ENCODE results near the gene MSL1. TPM values are rescaled to one million over a fixed set of nuclear protein-coding genes. Genes with fewer than 3 reads are reported as not detected.

The MSL1 gene
- total and polyA plus RNA-seq, 9 of the 15 experiments (the other 6 are each of a cell fraction or from before 2014, with no cell fraction given), result 13.8 to 120 (median 61.9) TPM

- TF ChIP-seq KAT8 (IDR thresholded peaks at IDR 0.05; ENCODE audit: low read depth), result no peak
- TF ChIP-seq TFAP4 (CRISPR knock-in tag; IDR thresholded peaks at IDR 0.05; ENCODE audit: borderline replicate concordance), result no peak
- no peak for TF ChIP-seq E2F4 (CRISPR knock-in tag; IDR thresholded peaks at IDR 0.05; ENCODE audit: low read depth)
- TF ChIP-seq KAT7 (CRISPR knock-in tag; IDR thresholded peaks at IDR 0.05; ENCODE audit: borderline replicate concordance), result peak; percentile 14; the same call in 1 of the 2 replicates
- no peak for TF ChIP-seq ZBTB11 (CRISPR knock-in tag; IDR thresholded peaks at IDR 0.05)
- peak; percentile 99 for TF ChIP-seq KDM1A (IDR thresholded peaks at IDR 0.05)
- TF ChIP-seq ZBTB43 (CRISPR knock-in tag; IDR thresholded peaks at IDR 0.05), result no peak
- no peak for TF ChIP-seq ZKSCAN3 (CRISPR knock-in tag; IDR thresholded peaks at IDR 0.05)
- 0 out of 2 replicates have a peak, but pooled peaks have one; percentile 17 for TF ChIP-seq LEF1 (IDR thresholded peaks at IDR 0.05)
- no peak for TF ChIP-seq MCM7 (IDR thresholded peaks at IDR 0.05)
- TF ChIP-seq C11orf30 (IDR thresholded peaks at IDR 0.05; ENCODE audit: low read depth), result no peak
- 0 out of 2 replicates have a peak, but pooled peaks have one; percentile 38 for TF ChIP-seq ZNF668 (CRISPR knock-in tag; IDR thresholded peaks at IDR 0.05)
- TF ChIP-seq NFE2L1 (tag; IDR thresholded peaks at IDR 0.05; ENCODE audit: borderline replicate concordance, low read depth), result no peak
- TF ChIP-seq PHF8 (IDR thresholded peaks at IDR 0.05; ENCODE audit: borderline replicate concordance, low read length), result no peak
- no peak for TF ChIP-seq TSC22D4 (tag; IDR thresholded peaks at IDR 0.05)
- TF ChIP-seq CHAMP1 (IDR thresholded peaks at IDR 0.05), result no peak
- TF ChIP-seq MAFG (tag; conservative IDR thresholded peaks at IDR 0.05), result no peak
Observed at GRCh38 chr17:40139566-40140058, 17.8 kb downstream of the MSL1 start (continued).
